Measurements from ENCODE around the gene ENO1. TPM values are rescaled to one million over a fixed set of nuclear protein-coding genes. Genes with fewer than 3 reads are reported as not detected.
A peak's percentile ranks its signal among the peaks of the same experiment; 100 is the strongest.

Gene ENO1
- total RNA-seq, 2 donors from 2014 or later = 1,263 to 1,351 TPM

GRCh38 chr1:8854240-8854639 is 24.2 kb downstream of the ENO1 start:
- no peak overlapping the region for H3K4me3 ChIP-seq (ENCODE audit: low read length)
- Mint-ChIP-seq H3K27ac (no peak overlapping the region), H3K4me3 (no peak overlapping the region), H3K36me3 (ENCODE audit: low read depth) (peaks cover 24% of the 10 kb centered on the region), H3K27me3 (ENCODE audit: insufficient read depth) (peaks cover 9% of the 10 kb centered on the region), H3K9me3 (no peaks in the 10 kb centered on the region), H3K4me1 (peaks cover 14% of the 10 kb centered on the region)
- DNase-seq = peak; percentile 56
- TF ChIP-seq CTCF (conservative IDR thresholded peaks at IDR 0.05) = no peak
- H3K9me3 ChIP-seq (ENCODE audit: control insufficient read depth, low read length) = no peaks in the 10 kb centered on the region
- H3K27me3 ChIP-seq (ENCODE audit: control insufficient read depth, insufficient read depth, low read length, poor library complexity, severe bottlenecking) = peaks cover 9% of the 10 kb centered on the region
- no peaks in the 10 kb centered on the region for H3K4me1 ChIP-seq (ENCODE audit: control insufficient read depth, insufficient read depth, low read length)
- peaks cover 24% of the 10 kb centered on the region for H3K36me3 ChIP-seq (ENCODE audit: control insufficient read depth, insufficient read depth, low read length)
- no peak overlapping the region for H3K9ac ChIP-seq (ENCODE audit: extremely low read depth, low read length, poor library complexity, severe bottlenecking)
- H3K27ac ChIP-seq (ENCODE audit: low read depth, low read length) = peak overlapping the region; percentile 32
- WGBS, 2 experiments (ENCODE audit: insufficient coverage in 1 of 2, insufficient read length in 1 of 2) = 95 to 97% methylated on average over 7 of the region's 7 CpGs

- Mint-ChIP-seq H3K27ac (no peak overlapping the region), H3K27me3 (ENCODE audit: insufficient read depth) (peaks cover 12% of the 10 kb centered on the region), H3K4me3 (no peak overlapping the region), H3K4me1 (peaks cover 2% of the 10 kb centered on the region), H3K9me3 (no peaks in the 10 kb centered on the region), H3K36me3 (ENCODE audit: low read depth) (peaks cover under 1% of the 10 kb centered on the region)
- Histone ChIP-seq H3K9me3 (ENCODE audit: control insufficient read depth, low read length) (no peaks in the 10 kb centered on the region), H3K36me3 (ENCODE audit: control insufficient read depth, insufficient read depth, low read length) (no peaks in the 10 kb centered on the region), H3K27me3 (ENCODE audit: control insufficient read depth, insufficient read depth, low read length, poor library complexity, severe bottlenecking) (peaks cover 9% of the 10 kb centered on the region), H3K4me1 (ENCODE audit: control insufficient read depth, insufficient read depth, low read length) (no peaks in the 10 kb centered on the region), H3K9ac (ENCODE audit: extremely low read depth, low read length, poor library complexity, severe bottlenecking) (no peak overlapping the region), H3K27ac (ENCODE audit: low read depth, low read length) (no peak overlapping the region), H3K4me3 (ENCODE audit: low read length) (no peak overlapping the region)
- no peak for DNase-seq
- no peak for TF ChIP-seq CTCF (conservative IDR thresholded peaks at IDR 0.05)
- 96 to 100% methylated on average over 3 of the region's 5 CpGs for WGBS, 2 experiments (ENCODE audit: insufficient coverage in 1 of 2, insufficient read length in 1 of 2)
Measured at GRCh38 chr1:8851060-8851459, 27.4 kb downstream of the ENO1 start.

- no peaks in the 10 kb centered on the region for H3K4me1 Mint-ChIP-seq
- no peak overlapping the region for H3K4me3 Mint-ChIP-seq
- WGBS, 2 experiments (ENCODE audit: insufficient coverage in 1 of 2, insufficient read length in 1 of 2) = 53 to 77% methylated on average over 10 to 19 of the region's 19 CpGs
- Histone ChIP-seq H3K9ac (ENCODE audit: extremely low read depth, low read length, poor library complexity, severe bottlenecking) (no peak overlapping the region), H3K36me3 (ENCODE audit: control insufficient read depth, insufficient read depth, low read length) (no peaks in the 10 kb centered on the region), H3K4me3 (ENCODE audit: low read length) (no peak overlapping the region), H3K27ac (ENCODE audit: low read depth, low read length) (no peak overlapping the region), H3K9me3 (ENCODE audit: control insufficient read depth, low read length) (no peaks in the 10 kb centered on the region), H3K4me1 (ENCODE audit: control insufficient read depth, insufficient read depth, low read length) (no peaks in the 10 kb centered on the region), H3K27me3 (ENCODE audit: control insufficient read depth, insufficient read depth, low read length, poor library complexity, severe bottlenecking) (peaks cover under 1% of the 10 kb centered on the region)
- peak; percentile 95 for DNase-seq
- H3K9me3 Mint-ChIP-seq = no peaks in the 10 kb centered on the region
- H3K27me3 Mint-ChIP-seq (ENCODE audit: insufficient read depth) = peaks cover 12% of the 10 kb centered on the region
- H3K27ac Mint-ChIP-seq = no peak overlapping the region
- no peaks in the 10 kb centered on the region for H3K36me3 Mint-ChIP-seq (ENCODE audit: low read depth)
- peak; percentile 97 for TF ChIP-seq CTCF (conservative IDR thresholded peaks at IDR 0.05)
Measured at GRCh38 chr1:8848663-8849386, 29.7 kb downstream of the ENO1 start.
